ENCODE data around the gene RPL7A.
"Not testable (repeated sequence)": the region's sequence is repeated elsewhere in the genome, so short reads cannot be mapped to it uniquely, and the experiment has no call there.

RPL7A gene

GRCh38 chr9:133329306-133330156 is 18.5 kb upstream of the RPL7A start:
- DNase-seq: peak in 2 of 14 donors; percentile 2 to 4

GRCh38 chr9:133331221-133331620 is 16.8 kb upstream of the RPL7A start:
- DNase-seq: no peak

GRCh38 chr9:133331641-133332380 is 16.2 kb upstream of the RPL7A start:
- DNase-seq: no peak

- no peak for DNase-seq
Measured at GRCh38 chr9:133332381-133332730, 15.7 kb upstream of the RPL7A start.

- DNase-seq: no peak
Measured at GRCh38 chr9:133333011-133333410, 15.0 kb upstream of the RPL7A start.

- no peak for DNase-seq
Measured at GRCh38 chr9:133333566-133333965, 14.5 kb upstream of the RPL7A start.

- DNase-seq: no peak
Measured at GRCh38 chr9:133334161-133334560, 13.9 kb upstream of the RPL7A start.

- not testable (repeated sequence) for DNase-seq
Measured at GRCh38 chr9:133334888-133335287, 13.1 kb upstream of the RPL7A start.

- DNase-seq: peak; percentile 34 to 93 (median 81)
Measured at GRCh38 chr9:133335924-133336811, 11.8 kb upstream of the RPL7A start, which contains the start of gene SURF6. TSS of gene SURF6 (minus strand) at chr9:133336188. CDS start at chr9:133336132, 56 bp downstream.

- DNase-seq: no peak
Measured at GRCh38 chr9:133339641-133340040, 8.4 kb upstream of the RPL7A start.

GRCh38 chr9:133340256-133340655 is 7.8 kb upstream of the RPL7A start:
- peak in 1 of 14 donors; percentile 14 for DNase-seq

- no peak for DNase-seq
Measured at GRCh38 chr9:133340916-133341315, 7.1 kb upstream of the RPL7A start.

- DNase-seq: peak in 6 of 14 donors; percentile 6 to 43 (median 29)
Measured at GRCh38 chr9:133341369-133342068, 6.5 kb upstream of the RPL7A start.

- DNase-seq: no peak
Measured at GRCh38 chr9:133342069-133342406, 6.0 kb upstream of the RPL7A start.

GRCh38 chr9:133342570-133342969 is 5.4 kb upstream of the RPL7A start:
- no peak for DNase-seq

- no peak for DNase-seq
Measured at GRCh38 chr9:133344071-133344470, 3.9 kb upstream of the RPL7A start.

GRCh38 chr9:133344979-133345378 is 3.0 kb upstream of the RPL7A start:
- DNase-seq: no peak

GRCh38 chr9:133345596-133345995 is 2.4 kb upstream of the RPL7A start:
- no peak for DNase-seq

GRCh38 chr9:133346021-133346785 is 1.8 kb upstream of the RPL7A start:
- DNase-seq: no peak

- DNase-seq: peak in 2 of 14 donors; percentile 39 to 40
Measured at GRCh38 chr9:133347515-133347984, 468 bp upstream of the RPL7A start.
